ENCODE data around the gene GET4. TPM values are rescaled to one million over a fixed set of nuclear protein-coding genes. Genes with fewer than 3 reads are reported as not detected.

The GET4 gene, protein sequence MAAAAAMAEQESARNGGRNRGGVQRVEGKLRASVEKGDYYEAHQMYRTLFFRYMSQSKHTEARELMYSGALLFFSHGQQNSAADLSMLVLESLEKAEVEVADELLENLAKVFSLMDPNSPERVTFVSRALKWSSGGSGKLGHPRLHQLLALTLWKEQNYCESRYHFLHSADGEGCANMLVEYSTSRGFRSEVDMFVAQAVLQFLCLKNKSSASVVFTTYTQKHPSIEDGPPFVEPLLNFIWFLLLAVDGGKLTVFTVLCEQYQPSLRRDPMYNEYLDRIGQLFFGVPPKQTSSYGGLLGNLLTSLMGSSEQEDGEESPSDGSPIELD
- 38.2 to 65.9 TPM (median 53.4 TPM) in 5 replicates for total RNA-seq (2022; extraction: Qiagen RNA extraction; ENCODE audit: low read depth)

GRCh38 chr7:876077-876971 lies at the start of gene GET4:
Gene GET4 (plus strand): TSS chr7:876554. CDS start chr7:876646, 92 bp downstream.

GRCh38 chr7:832167-832967 lies 44.0 kb upstream of the GET4 start, which contains the start of gene SUN1:
Gene SUN1 (plus strand): TSS chr7:832476. CDS start chr7:832525, 49 bp downstream.

Other genes with a start within 250 kb of the GET4 start
- gene DNAAF5, start 149.9 kb upstream of the GET4 start, total RNA-seq (2022; extraction: Qiagen RNA extraction; ENCODE audit: low read depth), result 36.2 to 54.6 TPM (median 45.3 TPM) in 5 replicates
- 23.6 to 28.6 TPM (median 27.1 TPM) in 5 replicates for gene PRKAR1B, start 149.3 kb upstream of the GET4 start, total RNA-seq (2022; extraction: Qiagen RNA extraction; ENCODE audit: low read depth)
- gene SUN1, start 44.1 kb upstream of the GET4 start, total RNA-seq (2022; extraction: Qiagen RNA extraction; ENCODE audit: low read depth), result 82.0 to 101 TPM (median 95.8 TPM) in 5 replicates
- gene ADAP1, start 78.1 kb downstream of the GET4 start, total RNA-seq (2022; extraction: Qiagen RNA extraction; ENCODE audit: low read depth), result 3.8 to 5.7 TPM (median 4.1 TPM) in 5 replicates
- gene COX19, start 99.0 kb downstream of the GET4 start, total RNA-seq (2022; extraction: Qiagen RNA extraction; ENCODE audit: low read depth), result 5.5 to 6.8 TPM (median 5.9 TPM) in 5 replicates
- 0.03 to 0.11 TPM in 2 of 5 replicates, not detected in the others for gene CYP2W1, start 106.6 kb downstream of the GET4 start, total RNA-seq (2022; extraction: Qiagen RNA extraction; ENCODE audit: low read depth)
- 2.0 to 2.3 TPM (median 2.1 TPM) in 5 replicates for gene GPR146, start 168.0 kb downstream of the GET4 start, total RNA-seq (2022; extraction: Qiagen RNA extraction; ENCODE audit: low read depth)
- 0.64 to 1.1 TPM (median 0.79 TPM) in 5 replicates for gene GPER1, start 211.6 kb downstream of the GET4 start, total RNA-seq (2022; extraction: Qiagen RNA extraction; ENCODE audit: low read depth)